Stimulated activated CD8-positive, alpha-beta memory T cell treated with anti-CD3 and anti-CD28 coated beads, Interleukin-12 subunit alpha, Interleukin-12 subunit beta, amount 100 ng/mL, for 1 hour (primary cell): ENCODE measurements around the gene GAB4.

Experiments used
- DNase-seq: peaks from one replicate; pipeline ENCODE4 v3.0.0-alpha.2; 2020; ENCODE audit warnings: low read depth

GAB4 gene

DNA sequence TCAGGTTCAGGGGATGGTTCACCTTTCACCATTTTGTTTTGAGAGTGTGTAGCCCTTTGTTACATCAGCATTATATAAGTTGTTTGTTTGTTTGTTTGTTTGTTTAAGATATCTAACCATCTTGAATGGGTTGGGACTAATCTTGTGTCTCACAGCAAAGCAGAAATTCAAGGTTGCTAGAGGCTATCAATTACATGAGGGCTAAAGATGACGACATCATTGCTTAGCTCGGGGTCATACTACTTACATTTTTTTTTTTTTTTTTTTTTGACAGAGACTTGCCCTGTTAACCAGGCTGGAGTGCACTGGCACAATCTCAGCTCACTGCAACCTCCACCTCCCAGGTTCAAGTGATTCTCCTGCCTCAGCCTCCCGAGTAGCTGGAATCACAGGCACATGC, 95.7 kb downstream of the GAB4 start:
- no peak for DNase-seq
